GM18951 (cell line): ENCODE measurements around the gene NEK9.
"Not testable (repeated sequence)": the region's sequence is repeated elsewhere in the genome, so short reads cannot be mapped to it uniquely, and the experiment has no call there.

Experiments used
- POLR2A ChIP-seq: IDR thresholded peaks from 4 replicates; pipeline ENCODE4 v1.6.1; 2011; ENCODE audit warnings: mild to moderate bottlenecking; ENCODE audit not compliant: insufficient read length, insufficient read depth; ENCODE audit errors: extremely low read depth
- in situ Hi-C: fragments of 300-500 bp; cut with MboI; formaldehyde crosslinking; loops from one replicate; pipeline ENCODE4 v1.12.0; 2022; ENCODE audit warnings: low sequenced_read_pairs, mixed read lengths, inconsistent platforms; ENCODE audit not compliant: unreplicated experiment

The NEK9 gene

DNA sequence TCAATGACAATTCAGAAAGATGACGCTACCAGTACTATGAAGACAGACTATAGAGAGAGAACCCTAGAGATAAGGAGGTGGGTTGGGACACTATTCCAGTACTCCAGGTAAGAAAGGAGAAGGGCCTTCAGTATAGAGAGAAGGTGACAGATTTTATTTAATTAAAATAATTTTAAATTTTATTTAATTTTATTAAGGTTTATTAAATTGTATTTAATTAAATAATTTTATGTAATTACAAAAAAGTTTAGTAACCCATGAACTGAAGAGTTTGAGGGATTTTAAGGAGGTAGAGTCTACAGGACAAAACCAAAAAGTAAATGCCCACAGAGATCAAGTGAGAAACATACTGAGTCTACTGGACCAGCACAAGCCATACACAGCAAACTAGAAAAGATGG lies 29.3 kb upstream of the NEK9 start:
- TF ChIP-seq POLR2A, result no peak
- in situ Hi-C loops, result no loop called here

DNA sequence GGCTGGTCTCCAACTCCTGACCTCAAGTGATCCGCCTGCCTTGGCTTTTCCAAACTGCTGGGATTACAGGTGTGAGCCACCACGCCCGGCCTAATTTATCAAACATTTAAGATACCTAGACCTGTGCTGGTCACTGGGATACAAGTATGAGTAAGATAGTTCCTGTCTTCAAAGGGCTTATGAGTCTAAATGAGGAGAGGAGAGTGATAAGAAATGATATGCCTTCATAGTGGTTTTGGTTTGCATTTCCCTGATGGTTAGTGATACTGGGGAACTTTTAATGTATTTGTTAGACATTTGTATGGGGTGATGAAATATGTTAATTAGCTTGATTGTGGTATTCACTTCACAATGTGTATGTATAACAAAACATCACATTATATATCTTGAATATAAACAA lies 28.3 kb upstream of the NEK9 start:
- no peak for TF ChIP-seq POLR2A
- in situ Hi-C loops, result no loop called here

GRCh38 chr14:75153295-75153694 lies 26.4 kb upstream of the NEK9 start:
- TF ChIP-seq POLR2A, result no peak
- in situ Hi-C loops, result no loop called here

DNA sequence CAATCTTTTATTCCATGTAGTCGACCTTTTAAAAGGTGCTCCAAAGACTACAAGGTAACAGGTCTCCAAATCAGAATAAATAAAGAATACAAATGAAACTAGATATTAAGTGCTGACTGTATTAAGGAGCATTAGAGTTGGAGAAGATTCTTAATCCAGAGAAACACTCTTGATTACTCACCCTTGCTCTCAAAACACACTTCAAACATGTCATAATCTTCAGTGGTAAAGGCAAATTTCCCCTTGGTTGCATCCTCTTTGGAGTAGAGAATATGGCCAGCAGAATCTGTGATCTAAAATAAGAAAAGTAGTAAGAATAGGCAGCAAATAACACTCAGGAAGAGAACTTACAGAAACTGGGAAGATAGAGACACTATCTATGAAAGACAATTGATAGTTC lies 25.0 kb upstream of the NEK9 start:
- no peak for TF ChIP-seq POLR2A
- in situ Hi-C loops, result no loop called here

DNA sequence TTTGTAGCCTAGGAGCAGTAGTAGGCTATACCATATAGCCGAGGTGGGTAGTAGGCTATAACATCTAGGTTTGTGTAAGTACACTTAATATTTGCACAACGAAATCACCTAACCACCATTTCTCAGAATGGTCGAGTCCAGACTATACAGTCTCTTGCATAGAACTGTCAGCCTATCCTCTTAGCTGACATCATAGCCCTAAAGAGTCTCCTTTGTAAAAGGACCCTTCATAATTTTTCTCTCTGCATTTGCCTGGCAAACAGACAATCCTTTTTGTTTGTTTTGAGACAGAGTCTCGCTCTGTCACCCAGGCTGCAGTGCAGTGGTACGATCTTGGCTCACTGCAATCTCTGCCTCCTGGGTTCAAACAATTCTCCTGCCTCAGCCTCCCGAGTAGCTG lies 23.8 kb upstream of the NEK9 start:
- in situ Hi-C loops, result not testable (repeated sequence)

DNA sequence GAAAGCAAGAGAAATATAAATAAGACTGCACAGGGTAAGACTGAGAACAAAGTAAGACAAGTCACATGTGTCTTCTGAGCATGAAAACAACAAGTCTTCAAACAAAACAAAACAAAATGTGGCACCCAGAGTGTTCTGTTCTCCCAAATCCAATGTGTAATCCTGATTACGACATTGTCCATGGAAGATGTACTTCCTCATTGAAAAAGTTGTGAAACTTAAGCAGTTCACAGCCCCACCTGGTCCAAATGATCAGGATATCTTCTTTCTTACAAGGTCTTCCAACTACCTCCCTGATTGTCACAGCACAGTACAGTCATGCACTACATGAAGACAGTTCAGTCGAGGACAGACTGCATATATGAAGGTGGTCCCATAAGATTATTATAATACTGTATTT lies 23.3 kb upstream of the NEK9 start:
- in situ Hi-C loops, result no loop called here
- no peak for TF ChIP-seq POLR2A

DNA sequence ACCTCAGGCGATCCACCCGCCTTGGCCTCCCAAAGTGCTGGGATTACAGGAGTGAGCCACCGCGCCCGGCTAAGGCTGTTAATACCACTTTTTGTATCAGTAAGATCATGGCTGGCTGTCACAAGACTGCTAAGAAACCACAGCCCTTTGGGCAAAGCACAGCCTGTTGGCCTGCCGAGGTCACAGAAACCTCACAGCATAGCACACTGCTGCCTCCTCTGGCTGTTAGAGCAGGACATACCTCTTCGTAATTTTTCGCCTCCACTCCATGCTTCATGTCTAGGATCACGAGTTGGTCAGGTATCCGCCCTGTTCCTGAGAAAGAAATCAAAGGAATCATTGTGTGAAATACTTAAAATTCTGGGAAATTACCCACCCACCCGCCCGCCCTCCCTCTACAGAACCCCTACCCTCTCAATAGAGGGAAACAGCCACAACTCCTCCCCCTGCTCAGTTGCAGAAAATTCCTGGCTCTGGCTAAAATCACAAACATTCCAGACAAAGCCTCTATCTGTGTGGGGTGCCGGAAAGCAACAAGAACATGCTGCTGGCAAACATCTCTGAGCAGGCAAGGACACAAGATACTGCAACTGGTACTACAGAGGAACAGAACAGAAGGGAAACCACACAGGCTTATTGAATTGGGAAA lies 20.7 kb upstream of the NEK9 start:
- in situ Hi-C loops, result loop anchor here (25.0 kb wide), 2 partner anchors 340 to 515 kb away; partner anchors contain the start of genes ERG28 and TTLL5
- TF ChIP-seq POLR2A, result no peak

DNA sequence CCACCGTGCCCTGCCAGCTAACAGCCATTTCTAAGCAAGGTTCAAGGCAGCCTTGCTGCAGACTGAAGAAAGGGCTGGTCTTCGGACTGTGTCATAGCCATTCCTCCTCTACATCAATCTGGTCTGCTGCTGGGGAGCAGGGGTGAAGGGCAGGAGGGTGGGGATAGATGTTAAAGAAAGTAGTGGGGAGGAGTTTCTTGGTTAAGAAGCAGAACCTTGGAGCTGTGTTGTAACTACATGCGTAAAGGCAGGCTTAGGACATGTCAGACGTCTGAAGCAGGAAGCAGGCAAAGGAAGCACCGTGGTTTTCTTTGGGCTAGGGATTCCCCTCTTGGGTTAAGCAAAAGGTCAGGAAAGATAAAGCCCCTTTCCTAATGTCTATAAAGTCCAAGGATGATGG lies 18.1 kb upstream of the NEK9 start:
- TF ChIP-seq POLR2A, result no peak
- in situ Hi-C loops, result loop anchor here (25.0 kb wide), 2 partner anchors 342 to 517 kb away; partner anchors contain the start of genes ERG28 and TTLL5

- in situ Hi-C loops, result loop anchor here (25.0 kb wide), 2 partner anchors 343 to 518 kb away; partner anchors contain the start of genes ERG28 and TTLL5
- TF ChIP-seq POLR2A, result no peak
Observed at GRCh38 chr14:75143761-75144527, 17.1 kb upstream of the NEK9 start.

- in situ Hi-C loops, result loop anchor here (25.0 kb wide), 2 partner anchors 345 to 520 kb away; partner anchors contain the start of genes ERG28 and TTLL5
- no peak for TF ChIP-seq POLR2A
Observed at GRCh38 chr14:75142494-75142893, 15.6 kb upstream of the NEK9 start.

GRCh38 chr14:75141967-75142366 lies 15.1 kb upstream of the NEK9 start:
- in situ Hi-C loops, result loop anchor here (25.0 kb wide), 2 partner anchors 345 to 520 kb away; partner anchors contain the start of genes ERG28 and TTLL5
- TF ChIP-seq POLR2A, result no peak

DNA sequence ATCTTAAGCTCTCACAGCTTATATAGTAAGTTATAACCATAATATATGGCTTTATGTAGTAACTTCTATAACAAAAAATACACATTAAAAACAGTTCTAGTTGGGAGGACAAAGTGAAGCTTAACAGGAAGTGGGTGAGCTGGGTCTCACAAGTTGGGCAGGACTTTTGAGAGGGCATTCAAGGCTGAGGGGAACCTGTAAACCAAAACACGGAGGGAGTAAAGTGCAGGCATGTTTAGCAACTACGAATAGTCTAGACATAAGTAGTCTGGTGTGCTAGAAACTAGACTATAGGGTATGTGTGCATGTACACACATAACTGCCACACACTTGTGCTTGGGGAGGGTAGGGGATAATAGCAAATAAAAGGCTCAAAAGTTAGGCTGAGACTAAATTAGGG lies 14.2 kb upstream of the NEK9 start:
- no peak for TF ChIP-seq POLR2A
- in situ Hi-C loops, result loop anchor here (25.0 kb wide), 2 partner anchors 346 to 521 kb away; partner anchors contain the start of genes ERG28 and TTLL5

DNA sequence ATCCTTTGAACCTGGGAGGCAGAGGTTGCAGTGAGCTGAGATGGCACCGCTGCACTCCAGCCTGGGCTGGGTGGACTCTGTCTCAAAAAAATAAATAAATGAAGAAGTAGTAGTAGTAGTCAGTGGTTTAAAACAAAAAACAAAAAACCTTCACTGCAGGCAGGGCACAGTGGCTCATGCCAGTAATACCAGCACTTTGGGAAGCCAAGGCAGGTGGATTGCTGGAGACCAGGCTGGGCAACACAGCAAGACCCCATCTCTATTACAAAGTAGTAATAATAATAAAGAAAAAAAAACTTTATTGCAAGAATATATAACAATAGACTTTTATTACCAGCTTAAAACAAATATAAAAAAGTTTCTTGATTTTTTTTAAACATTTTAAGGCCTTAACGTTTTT lies 13.8 kb upstream of the NEK9 start:
- TF ChIP-seq POLR2A, result no peak
- in situ Hi-C loops, result loop anchor here (25.0 kb wide), 2 partner anchors 347 to 522 kb away; partner anchors contain the start of genes ERG28 and TTLL5

GRCh38 chr14:75139185-75139584 lies 12.3 kb upstream of the NEK9 start:
- in situ Hi-C loops, result loop anchor here (25.0 kb wide), 2 partner anchors 348 to 523 kb away; partner anchors contain the start of genes ERG28 and TTLL5
- no peak for TF ChIP-seq POLR2A
